Uterus (tissue), 2 donors: ENCODE data around the gene ARID5B.
"Not testable (repeated sequence)": the region's sequence is repeated elsewhere in the genome, so short reads cannot be mapped to it uniquely, and the experiment has no call there.

Experiments
- CTCF ChIP-seq, 4 experiments: fragments of 200-600 bp in 2 of 4; fragments of 450-650 bp in 2 of 4; sonication (generic) in 2 of 4; IDR thresholded peaks; one replicate each; pipeline ENCODE4 v1.5.1; 2016 to 2019; ENCODE audit warnings: antibody characterized with exemption in 4 of 4, mild to moderate bottlenecking in 2 of 4, moderate library complexity in 1 of 4
- POLR2A ChIP-seq, 2 donors: fragments of 450-650 bp; IDR thresholded peaks; one replicate each; pipeline ENCODE4 v1.6.1; 2016; ENCODE audit warnings: antibody characterized with exemption in 2 of 2, mild to moderate bottlenecking in 1 of 2, moderate library complexity in 1 of 2

- not testable (repeated sequence) for TF ChIP-seq CTCF, POLR2A (IDR thresholded peaks at IDR 0.05)
Observed at GRCh38 chr10:62028502-62028842, 127.0 kb downstream of the ARID5B start.
